Esophagus (tissue), 2 donors: ENCODE results near the gene SIM2. TPM values are rescaled to one million over a fixed set of nuclear protein-coding genes. Genes with fewer than 3 reads are reported as not detected.

Source experiments
- polyA plus RNA-seq, 2 donors: library from polyadenylated mRNA; stranded (reverse); fragments of 200-250 nt; gene quantifications; one replicate each; pipeline ENCODE4 v1.2.3, GENCODE V29; 2013
- donor health status: healthy with polysubstance abuse.
- donor health status: Bipolar disorder and iron deficiency.

Gene SIM2
- polyA plus RNA-seq, 2 donors, result 18.7 to 42.9 TPM

Other genes with a start within 250 kb of the SIM2 start
- gene CLDN14, start 219.0 kb upstream of the SIM2 start, polyA plus RNA-seq, result under 1 TPM in 1 of 2 donors, not detected in 1; 0.04 TPM